ENCODE data around the gene ARHGAP1. TPM values are rescaled to one million over a fixed set of nuclear protein-coding genes. Genes with fewer than 3 reads are reported as not detected.

The ARHGAP1 gene
- total and polyA plus RNA-seq, 9 of the 15 experiments (the other 6 are each of a cell fraction or from before 2014, with no cell fraction given), result 3.6 to 30.4 (median 8.2) TPM

DNA sequence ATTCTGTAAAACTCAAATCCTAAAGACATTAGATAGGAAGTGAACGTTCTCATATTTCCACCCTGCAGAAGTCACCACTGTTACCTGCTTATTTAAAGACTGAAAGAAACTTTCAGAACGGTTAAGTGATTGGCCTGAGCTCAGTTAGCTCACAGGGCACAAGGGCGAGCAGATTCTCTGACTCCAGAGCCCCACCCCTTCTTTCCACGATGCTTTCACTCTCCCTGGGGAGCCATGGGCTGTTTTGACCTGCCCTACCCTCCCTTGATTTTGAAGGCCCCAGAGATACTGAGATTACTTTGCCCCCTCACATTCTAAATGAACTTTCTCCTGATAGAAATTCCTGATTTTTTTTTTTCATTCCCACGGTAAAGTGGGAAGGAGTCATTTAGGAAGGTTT lies 33.9 kb downstream of the ARHGAP1 start:
- H3K36me3 ChIP-seq (ENCODE audit: control insufficient read depth, insufficient read depth, low read length), result peaks cover 73% of the 10 kb centered on the region

DNA sequence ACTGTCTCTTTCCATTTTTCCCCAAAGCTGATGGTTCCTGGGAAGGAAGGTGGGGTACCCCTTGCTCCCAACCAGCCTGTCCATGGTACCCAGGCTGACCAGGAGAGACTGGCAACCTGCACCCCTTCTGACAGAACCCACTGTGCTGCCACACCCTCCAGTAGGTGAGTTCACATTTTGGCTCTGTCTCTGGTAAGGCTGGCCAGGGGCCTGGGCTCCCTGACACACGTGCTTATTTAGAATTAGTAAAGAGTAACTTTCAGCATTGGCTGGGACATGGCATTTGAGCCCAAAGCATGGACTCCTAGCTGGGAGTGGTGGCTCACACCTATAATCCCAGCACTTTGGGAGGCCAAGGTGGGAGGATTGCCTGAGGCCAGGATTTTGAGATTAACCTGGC lies 35.1 kb downstream of the ARHGAP1 start:
- H3K79me2 ChIP-seq (ENCODE audit: control insufficient read depth, insufficient read depth, low read length), result no peaks in the 10 kb centered on the region
- H3K9ac ChIP-seq (ENCODE audit: insufficient read depth in 1 of 2, low read depth in 2 of 2, low read length in 2 of 2), result no peak overlapping the region
- H3K9me1 ChIP-seq (ENCODE audit: control insufficient read depth, insufficient read depth, low read length), result peaks cover 4% of the 10 kb centered on the region
- ATAC-seq (no peak), FAIRE-seq (no peak), DNase-seq (ENCODE audit: extremely low read depth in 1 of 4, low spot score in 3 of 4) (no peak)
- 83% methylated on average over 1 of the region's 1 CpG for WGBS (ENCODE audit: insufficient coverage, low coverage, missing lambda C conversion rate)
- H3K4me1 ChIP-seq (replicated peaks in 1 of 2; ENCODE audit: control insufficient read depth in 2 of 2, insufficient read depth in 2 of 2, low read length in 2 of 2), result peaks cover 6 to 17% of the 10 kb centered on the region in 2 experiments; a peak in 3 of 5 replicates
- H3K9me3 ChIP-seq (replicated peaks; ENCODE audit: control insufficient read depth, insufficient read depth, low read depth, low read length), result no peaks in the 10 kb centered on the region
- CTCF ChIA-PET (ENCODE audit: low intra/inter-chr PET ratio), result no interaction called here
- BruUV-seq (replicated peaks), result no TSS peak
- no peaks in the 10 kb centered on the region for H4K20me1 ChIP-seq (replicated peaks; ENCODE audit: control insufficient read depth, insufficient read depth, low read length)
- intact Hi-C loops (cut with micrococcal nuclease), result no loop called here
- no peak overlapping the region for H3K4me2 ChIP-seq (ENCODE audit: insufficient read depth, low read length)
- H3K27me3 ChIP-seq (ENCODE audit: control insufficient read depth in 2 of 2, insufficient read depth in 2 of 2, low read length in 2 of 2), result no peaks in the 10 kb centered on the region
- H3K27ac ChIP-seq (ENCODE audit: extremely low read depth, low read depth, low read length), result no peak overlapping the region; the same call in 2 of the 3 replicates
- no peak overlapping the region for H3K4me3 ChIP-seq
- peaks cover 66% of the 10 kb centered on the region for H3K36me3 ChIP-seq (ENCODE audit: control insufficient read depth, insufficient read depth, low read length)
- in situ Hi-C loops (cut with MboI), result no loop called here
- no peak overlapping the region for H2AFZ ChIP-seq (ENCODE audit: low read depth, low read length)
- POLR2A ChIA-PET, result interaction anchor here (1.4 to 1.5 kb wide), 2 partner anchors 9 to 10 kb away, joined by 3 read pairs; no protein-coding TSS in a partner anchor
- TF ChIP-seq ZNF445 (CRISPR knock-in tag; IDR thresholded peaks at IDR 0.05; ENCODE audit: low read depth), result no peak
- no peak for TF ChIP-seq SMARCB1 (IDR thresholded peaks at IDR 0.05; ENCODE audit: insufficient read length, low read depth)
- TF ChIP-seq, protein P1, sequence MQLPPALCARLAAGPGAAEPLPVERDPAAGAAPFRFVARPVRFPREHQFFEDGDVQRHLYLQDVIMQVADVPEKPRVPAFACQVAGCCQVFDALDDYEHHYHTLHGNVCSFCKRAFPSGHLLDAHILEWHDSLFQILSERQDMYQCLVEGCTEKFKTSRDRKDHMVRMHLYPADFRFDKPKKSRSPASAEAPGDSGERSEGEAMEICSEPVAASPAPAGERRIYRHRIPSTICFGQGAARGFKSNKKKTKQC (CRISPR knock-in tag; IDR thresholded peaks at IDR 0.05), result no peak
- TF ChIP-seq HIVEP1 (CRISPR knock-in tag; IDR thresholded peaks at IDR 0.05), result no peak
- TF ChIP-seq CEBPB (tag; IDR thresholded peaks at IDR 0.05), result no peak
- TF ChIP-seq, protein P2, sequence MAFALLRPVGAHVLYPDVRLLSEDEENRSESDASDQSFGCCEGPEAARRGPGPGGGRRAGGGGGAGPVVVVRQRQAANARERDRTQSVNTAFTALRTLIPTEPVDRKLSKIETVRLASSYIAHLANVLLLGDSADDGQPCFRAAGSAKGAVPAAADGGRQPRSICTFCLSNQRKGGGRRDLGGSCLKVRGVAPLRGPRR (CRISPR knock-in tag; IDR thresholded peaks at IDR 0.05), result no peak
- TF ChIP-seq, protein P3, sequence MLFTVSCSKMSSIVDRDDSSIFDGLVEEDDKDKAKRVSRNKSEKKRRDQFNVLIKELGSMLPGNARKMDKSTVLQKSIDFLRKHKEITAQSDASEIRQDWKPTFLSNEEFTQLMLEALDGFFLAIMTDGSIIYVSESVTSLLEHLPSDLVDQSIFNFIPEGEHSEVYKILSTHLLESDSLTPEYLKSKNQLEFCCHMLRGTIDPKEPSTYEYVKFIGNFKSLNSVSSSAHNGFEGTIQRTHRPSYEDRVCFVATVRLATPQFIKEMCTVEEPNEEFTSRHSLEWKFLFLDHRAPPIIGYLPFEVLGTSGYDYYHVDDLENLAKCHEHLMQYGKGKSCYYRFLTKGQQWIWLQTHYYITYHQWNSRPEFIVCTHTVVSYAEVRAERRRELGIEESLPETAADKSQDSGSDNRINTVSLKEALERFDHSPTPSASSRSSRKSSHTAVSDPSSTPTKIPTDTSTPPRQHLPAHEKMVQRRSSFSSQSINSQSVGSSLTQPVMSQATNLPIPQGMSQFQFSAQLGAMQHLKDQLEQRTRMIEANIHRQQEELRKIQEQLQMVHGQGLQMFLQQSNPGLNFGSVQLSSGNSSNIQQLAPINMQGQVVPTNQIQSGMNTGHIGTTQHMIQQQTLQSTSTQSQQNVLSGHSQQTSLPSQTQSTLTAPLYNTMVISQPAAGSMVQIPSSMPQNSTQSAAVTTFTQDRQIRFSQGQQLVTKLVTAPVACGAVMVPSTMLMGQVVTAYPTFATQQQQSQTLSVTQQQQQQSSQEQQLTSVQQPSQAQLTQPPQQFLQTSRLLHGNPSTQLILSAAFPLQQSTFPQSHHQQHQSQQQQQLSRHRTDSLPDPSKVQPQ (CRISPR knock-in tag; IDR thresholded peaks at IDR 0.05; ENCODE audit: borderline replicate concordance), result no peak
- TF ChIP-seq CTBP1 (IDR thresholded peaks at IDR 0.05; ENCODE audit: borderline replicate concordance), result no peak
- no peak for TF ChIP-seq ZNF274 (IDR thresholded peaks at IDR 0.05; ENCODE audit: borderline replicate concordance, low read depth, low read length)

More for the DNA sequence above, 33.9 kb downstream of the ARHGAP1 start:
- Histone ChIP-seq H3K27ac (ENCODE audit: extremely low read depth, low read depth, low read length) (no peak overlapping the region), H3K79me2 (ENCODE audit: control insufficient read depth, insufficient read depth, low read length) (no peaks in the 10 kb centered on the region), H2AFZ (ENCODE audit: low read depth, low read length) (no peak overlapping the region), H4K20me1 (replicated peaks; ENCODE audit: control insufficient read depth, insufficient read depth, low read length) (no peaks in the 10 kb centered on the region), H3K4me2 (ENCODE audit: insufficient read depth, low read length) (no peak overlapping the region), H3K9me3 (replicated peaks; ENCODE audit: control insufficient read depth, insufficient read depth, low read depth, low read length) (no peaks in the 10 kb centered on the region), H3K9ac (ENCODE audit: insufficient read depth in 1 of 2, low read depth in 2 of 2, low read length in 2 of 2) (no peak overlapping the region), H3K4me1 (replicated peaks in 1 of 2; ENCODE audit: control insufficient read depth in 2 of 2, insufficient read depth in 2 of 2, low read length in 2 of 2) (peaks cover 6 to 17% of the 10 kb centered on the region in 2 experiments; a peak in 3 of 5 replicates), H3K27me3 (ENCODE audit: control insufficient read depth in 2 of 2, insufficient read depth in 2 of 2, low read length in 2 of 2) (no peaks in the 10 kb centered on the region), H3K9me1 (ENCODE audit: control insufficient read depth, insufficient read depth, low read length) (peaks cover 4% of the 10 kb centered on the region), H3K4me3 (no peak overlapping the region)
- CTCF ChIA-PET (ENCODE audit: low intra/inter-chr PET ratio), result no interaction called here
- intact Hi-C loops (cut with micrococcal nuclease), result no loop called here
- no peak for TF ChIP-seq LARP7 (IDR thresholded peaks at IDR 0.05)
- TF ChIP-seq NEUROD1 (IDR thresholded peaks at IDR 0.05; ENCODE audit: borderline replicate concordance, low read depth, low read length, partially characterized antibody), result no peak
- no peak for TF ChIP-seq NCOR1 (IDR thresholded peaks at IDR 0.05)
- DNase-seq (ENCODE audit: extremely low read depth in 1 of 4, low spot score in 3 of 4), result no peak
- ATAC-seq, result no peak
- whole genome bisulfite sequencing (ENCODE audit: insufficient coverage, low coverage, missing lambda C conversion rate), result 71% methylated on average over 5 of the region's 5 CpGs
- POLR2A ChIA-PET, result interaction anchor here (1.4 to 2.0 kb wide), 2 partner anchors 8 to 10 kb away, joined by 3 to 5 read pairs; no protein-coding TSS in a partner anchor
- in situ Hi-C loops (cut with MboI), result no loop called here
- no peak for FAIRE-seq
- no TSS peak for BruUV-seq (replicated peaks)
